Activated T-helper 2 cell treated with anti-CD3 and anti-CD28 coated beads, Interferon-gamma antibody, Interleukin-2, Interleukin-4, amounts not matched to agents 10 μg/mL and 5 μg/mL and 100 μg/mL, durations not matched to agents 14 hours and 24 hours and 36 hours (primary cell): Measurements from ENCODE around the gene PTCD3. TPM values are rescaled to one million over a fixed set of nuclear protein-coding genes. Genes with fewer than 3 reads are reported as not detected.

ENCODE experiments used
- DNase-seq: peaks from one replicate; pipeline ENCODE4 v3.0.0; 2021; ENCODE audit warnings: low spot score
- H3K27ac Mint-ChIP-seq: one replicate; pipeline ENCODE4 v1.8.0; 2021; ENCODE audit warnings: mixed read lengths
- H3K27me3 Mint-ChIP-seq: one replicate; pipeline ENCODE4 v1.8.0; 2021; ENCODE audit warnings: low read depth, mixed read lengths
- H3K36me3 Mint-ChIP-seq: one replicate; pipeline ENCODE4 v1.8.0; 2021; ENCODE audit warnings: low read depth, mixed read lengths
- H3K4me1 Mint-ChIP-seq: one replicate; pipeline ENCODE4 v1.8.0; 2021; ENCODE audit warnings: low read depth, mixed read lengths
- H3K4me3 Mint-ChIP-seq: one replicate; pipeline ENCODE4 v1.8.0; 2021; ENCODE audit warnings: low read depth, mild to moderate bottlenecking, moderate library complexity, mixed read lengths
- H3K9me3 Mint-ChIP-seq: one replicate; pipeline ENCODE4 v1.8.0; 2021; ENCODE audit warnings: mixed read lengths
- intact Hi-C: fragments of 100-400 bp; cut with micrococcal nuclease; formaldehyde crosslinking; loops from one replicate; pipeline ENCODE4 v1.15.1; 2023
- total RNA-seq: library from RNA; stranded (reverse); gene quantifications from 2 replicates; pipeline ENCODE4 v1.2.3, GENCODE V29; 2022

PTCD3 gene
- total RNA-seq, 1 donor from 2014 or later: 195 TPM

DNA sequence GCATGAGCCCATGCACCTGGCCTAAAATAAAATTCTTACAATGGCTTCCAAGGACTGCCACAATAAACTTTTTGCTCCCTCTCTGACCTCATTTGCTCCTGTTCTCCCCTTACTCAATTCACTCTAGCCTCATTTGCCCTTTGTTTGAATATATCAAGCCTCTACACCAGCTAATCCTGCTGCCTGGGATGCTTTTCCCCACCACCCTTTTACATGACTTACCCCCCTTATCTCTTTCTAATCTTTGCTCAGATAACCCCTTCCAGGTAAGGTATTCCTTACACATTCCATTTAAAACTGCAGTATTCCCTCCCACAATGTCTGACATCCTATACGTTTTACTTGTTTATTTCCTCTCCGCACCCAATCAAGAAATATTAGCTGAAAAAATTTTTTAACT is 66.6 kb downstream of the PTCD3 start:
- Mint-ChIP-seq H3K27me3 (no peaks in the 10 kb centered on the region), H3K9me3 (no peaks in the 10 kb centered on the region), H3K27ac (no peak overlapping the region), H3K36me3 (peaks cover 77% of the 10 kb centered on the region), H3K4me1 (peaks cover 29% of the 10 kb centered on the region), H3K4me3 (no peak overlapping the region)
- no peak for DNase-seq
- intact Hi-C loops: no loop called here

DNA sequence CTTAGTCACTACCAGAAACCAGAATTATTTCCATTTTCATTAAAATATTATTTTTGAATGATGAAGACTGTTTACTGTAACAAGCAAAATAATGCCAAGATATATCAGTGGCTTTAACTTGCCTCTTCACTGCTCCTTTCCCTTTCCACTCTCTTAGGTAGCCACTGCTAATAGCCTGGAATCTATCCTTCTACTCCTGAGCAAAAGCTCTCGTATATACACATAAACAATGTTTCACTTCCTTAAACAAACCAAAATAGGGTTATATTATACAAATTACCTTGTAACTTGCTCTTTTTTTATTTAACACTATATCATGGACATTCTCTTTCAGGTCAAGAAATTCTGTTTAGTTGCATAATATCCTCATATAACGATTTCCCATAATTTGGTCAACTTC is 68.4 kb downstream of the PTCD3 start:
- H3K27me3 Mint-ChIP-seq: no peaks in the 10 kb centered on the region
- peaks cover 74% of the 10 kb centered on the region for H3K36me3 Mint-ChIP-seq
- H3K4me3 Mint-ChIP-seq: no peak overlapping the region
- peaks cover 31% of the 10 kb centered on the region for H3K4me1 Mint-ChIP-seq
- no peak overlapping the region for H3K27ac Mint-ChIP-seq
- H3K9me3 Mint-ChIP-seq: no peaks in the 10 kb centered on the region
- intact Hi-C loops: no loop called here
- no peak for DNase-seq

GRCh38 chr2:86175828-86176227 is 69.8 kb downstream of the PTCD3 start:
- peak overlapping the region; percentile 38 for H3K27ac Mint-ChIP-seq
- no peaks in the 10 kb centered on the region for H3K9me3 Mint-ChIP-seq
- H3K4me3 Mint-ChIP-seq: no peak overlapping the region
- H3K36me3 Mint-ChIP-seq: peaks cover 76% of the 10 kb centered on the region
- DNase-seq: no peak
- peaks cover 33% of the 10 kb centered on the region for H3K4me1 Mint-ChIP-seq
- no peaks in the 10 kb centered on the region for H3K27me3 Mint-ChIP-seq
- intact Hi-C loops: no loop called here

- H3K9me3 Mint-ChIP-seq: no peaks in the 10 kb centered on the region
- intact Hi-C loops: no loop called here
- H3K4me3 Mint-ChIP-seq: no peak overlapping the region
- peaks cover 71% of the 10 kb centered on the region for H3K36me3 Mint-ChIP-seq
- no peaks in the 10 kb centered on the region for H3K27me3 Mint-ChIP-seq
- no peak overlapping the region for H3K27ac Mint-ChIP-seq
- no peak for DNase-seq
- H3K4me1 Mint-ChIP-seq: peaks cover 32% of the 10 kb centered on the region
Observed at GRCh38 chr2:86176597-86176996, 70.6 kb downstream of the PTCD3 start.

DNA sequence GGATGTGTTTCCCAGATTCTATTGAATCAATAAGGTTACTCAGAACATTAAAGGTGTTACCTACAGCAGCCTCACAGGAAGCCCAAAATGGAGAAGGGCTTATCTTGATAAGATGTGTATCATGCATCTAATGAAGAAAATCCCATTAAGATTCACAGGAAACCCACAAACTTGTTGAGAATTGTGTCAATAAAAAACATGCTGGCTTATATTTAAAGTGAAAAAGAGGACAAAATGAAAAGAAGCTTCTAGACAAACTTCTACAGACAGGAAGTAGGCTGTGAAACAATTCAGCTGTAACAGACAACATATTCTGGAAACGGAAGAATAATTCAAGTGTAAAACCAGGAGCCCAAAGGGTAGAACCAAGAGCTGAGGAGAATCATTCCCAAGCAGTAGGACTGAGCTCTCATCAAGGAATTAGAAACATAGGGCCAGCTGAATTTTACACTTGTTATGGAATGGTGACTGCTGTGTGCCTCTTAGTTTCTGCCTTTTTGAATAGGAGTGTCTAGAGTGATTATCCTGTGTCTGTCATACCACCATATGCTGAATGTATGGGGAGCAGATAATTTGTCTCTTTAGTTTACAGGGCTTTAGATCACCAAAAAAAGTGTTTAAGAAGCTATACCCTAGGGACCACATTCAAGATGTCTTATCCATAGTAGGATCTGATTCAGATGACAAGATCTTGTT is 79.6 kb downstream of the PTCD3 start:
- Mint-ChIP-seq H3K27me3 (no peaks in the 10 kb centered on the region), H3K27ac (peak overlapping the region; percentile 75), H3K4me1 (peaks cover 75% of the 10 kb centered on the region), H3K36me3 (peaks cover 43% of the 10 kb centered on the region), H3K9me3 (no peaks in the 10 kb centered on the region), H3K4me3 (peak overlapping the region; percentile 55)
- intact Hi-C loops: loop anchor here (1.0 to 10.0 kb wide), 3 partner anchors 10 to 321 kb away; partner anchors contain the start of genes IMMT and KDM3A
- no peak for DNase-seq

GRCh38 chr2:86186431-86186830 is 80.4 kb downstream of the PTCD3 start:
- intact Hi-C loops: loop anchor here (10.0 kb wide), 1 partner anchor 322 kb away; no protein-coding TSS in a partner anchor
- no peaks in the 10 kb centered on the region for H3K27me3 Mint-ChIP-seq
- no peak for DNase-seq

GRCh38 chr2:86189782-86190416 is 83.9 kb downstream of the PTCD3 start:
- no peak overlapping the region for H3K27ac Mint-ChIP-seq
- no peak for DNase-seq
- no peaks in the 10 kb centered on the region for H3K27me3 Mint-ChIP-seq
- H3K4me1 Mint-ChIP-seq: peaks cover 78% of the 10 kb centered on the region
- no peak overlapping the region for H3K4me3 Mint-ChIP-seq
- peaks cover 66% of the 10 kb centered on the region for H3K36me3 Mint-ChIP-seq
- intact Hi-C loops: loop anchor here (10.0 kb wide), 3 partner anchors 325 to 575 kb away; partner anchors contain the start of genes C2orf68, CHMP3 and USP39
- no peaks in the 10 kb centered on the region for H3K9me3 Mint-ChIP-seq

More at GRCh38 chr2:86186431-86186830, 80.4 kb downstream of the PTCD3 start:
- Mint-ChIP-seq H3K4me3 (peak overlapping the region; percentile 41), H3K36me3 (peaks cover 51% of the 10 kb centered on the region), H3K27ac (peak overlapping the region; percentile 75), H3K4me1 (peaks cover 81% of the 10 kb centered on the region), H3K9me3 (no peaks in the 10 kb centered on the region)

Other genes starting within 250 kb of the PTCD3 start
- 13.8 and 15.7 TPM in 2 replicates for gene ST3GAL5, start 217.2 kb upstream of the PTCD3 start, total RNA-seq
- 54.5 and 61.8 TPM in 2 replicates for gene POLR1A, start 349 bp upstream of the PTCD3 start, total RNA-seq
- 160 and 180 TPM in 2 replicates for gene IMMT, start 89.2 kb downstream of the PTCD3 start, total RNA-seq
- gene MRPL35, start 93.2 kb downstream of the PTCD3 start, total RNA-seq: 59.8 and 62.9 TPM in 2 replicates
- 0.62 and 0.71 TPM in 2 replicates for gene REEP1, start 231.4 kb downstream of the PTCD3 start, total RNA-seq